GM10847 (cell line): ENCODE measurements around the gene GALNT6.
A peak's percentile ranks its signal among the peaks of the same experiment; 100 is the strongest.

Source experiments
- POLR2A ChIP-seq: IDR thresholded peaks from 2 replicates; pipeline ENCODE4 v1.6.1; 2011; ENCODE audit not compliant: insufficient read length; ENCODE audit errors: extremely low read depth

Gene GALNT6

GRCh38 chr12:51330186-51330585 is 61.0 kb downstream of the GALNT6 start:
- TF ChIP-seq POLR2A = no peak

GRCh38 chr12:51329742-51330141 is 61.5 kb downstream of the GALNT6 start:
- TF ChIP-seq POLR2A = no peak

- TF ChIP-seq POLR2A = no peak
Measured at GRCh38 chr12:51328587-51328986, 62.6 kb downstream of the GALNT6 start.

GRCh38 chr12:51326698-51327439 is 64.3 kb downstream of the GALNT6 start:
- TF ChIP-seq POLR2A = no peak

- TF ChIP-seq POLR2A = no peak
Measured at GRCh38 chr12:51324953-51325352, 66.3 kb downstream of the GALNT6 start.

- TF ChIP-seq POLR2A = peak; percentile 66
Measured at GRCh38 chr12:51323966-51324895, 67.0 kb downstream of the GALNT6 start, which contains the start of gene BIN2. Gene BIN2, minus strand, starts transcription at chr12:51324174. Its CDS starts 72 bp downstream, at chr12:51324102.

GRCh38 chr12:51323317-51323960 is 67.8 kb downstream of the GALNT6 start:
- peak; percentile 29 for TF ChIP-seq POLR2A

GRCh38 chr12:51322452-51322851 is 68.8 kb downstream of the GALNT6 start:
- no peak for TF ChIP-seq POLR2A

- no peak for TF ChIP-seq POLR2A
Measured at GRCh38 chr12:51321882-51322281, 69.3 kb downstream of the GALNT6 start.

GRCh38 chr12:51320695-51321320 is 70.4 kb downstream of the GALNT6 start:
- TF ChIP-seq POLR2A = no peak

GRCh38 chr12:51320311-51320694 is 70.9 kb downstream of the GALNT6 start:
- TF ChIP-seq POLR2A = no peak

- no peak for TF ChIP-seq POLR2A
Measured at GRCh38 chr12:51318846-51319599, 72.2 kb downstream of the GALNT6 start.

GRCh38 chr12:51311389-51311788 is 79.8 kb downstream of the GALNT6 start:
- no peak for TF ChIP-seq POLR2A
